ENCODE data around the gene PIP5K1B. TPM values are rescaled to one million over a fixed set of nuclear protein-coding genes. Genes with fewer than 3 reads are reported as not detected.
A peak's percentile ranks its signal among the peaks of the same experiment; 100 is the strongest.

PIP5K1B gene
- total and polyA plus RNA-seq, 7 donors: 10.3 to 72.6 (median 23.5) TPM

DNA sequence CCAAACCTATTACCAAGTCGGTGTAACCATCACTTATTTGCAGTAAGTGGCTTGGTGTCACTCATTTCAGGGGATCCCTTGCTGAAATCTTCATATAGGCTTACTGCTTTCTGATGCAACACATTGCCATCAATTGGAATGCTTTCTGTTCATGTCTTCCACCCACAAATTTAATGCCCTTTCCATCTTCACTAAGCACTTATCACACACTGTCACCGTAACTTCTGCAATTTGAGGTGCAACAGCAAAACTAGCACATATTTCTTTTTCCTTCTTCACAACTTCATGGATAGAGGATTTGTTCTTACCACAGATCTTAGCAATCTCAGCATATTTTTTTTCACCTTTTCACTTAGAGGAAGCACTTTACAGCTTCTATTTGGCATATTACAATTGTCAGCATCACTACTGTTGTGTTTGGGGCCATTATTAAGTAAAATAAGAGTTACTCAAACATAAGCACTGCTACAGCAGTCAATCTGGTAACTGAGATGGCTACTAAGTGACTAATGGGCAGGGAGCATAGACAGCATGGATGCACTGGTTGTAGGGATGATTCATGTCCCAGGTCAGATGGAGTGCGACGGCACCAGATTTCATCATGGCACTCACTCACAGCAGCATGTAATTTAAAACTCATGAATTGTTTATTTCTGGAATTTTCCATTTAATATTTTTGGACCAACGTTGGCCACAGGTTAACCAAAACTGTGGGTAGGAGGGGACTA lies 70.1 kb downstream of the PIP5K1B start:
- TF ChIP-seq POLR2AphosphoS5 (IDR thresholded peaks at IDR 0.05) (no peak), POLR2A (IDR thresholded peaks at IDR 0.05) (no peak), EP300 (IDR thresholded peaks at IDR 0.05) (no peak)
- TF ChIP-seq, protein P1, sequence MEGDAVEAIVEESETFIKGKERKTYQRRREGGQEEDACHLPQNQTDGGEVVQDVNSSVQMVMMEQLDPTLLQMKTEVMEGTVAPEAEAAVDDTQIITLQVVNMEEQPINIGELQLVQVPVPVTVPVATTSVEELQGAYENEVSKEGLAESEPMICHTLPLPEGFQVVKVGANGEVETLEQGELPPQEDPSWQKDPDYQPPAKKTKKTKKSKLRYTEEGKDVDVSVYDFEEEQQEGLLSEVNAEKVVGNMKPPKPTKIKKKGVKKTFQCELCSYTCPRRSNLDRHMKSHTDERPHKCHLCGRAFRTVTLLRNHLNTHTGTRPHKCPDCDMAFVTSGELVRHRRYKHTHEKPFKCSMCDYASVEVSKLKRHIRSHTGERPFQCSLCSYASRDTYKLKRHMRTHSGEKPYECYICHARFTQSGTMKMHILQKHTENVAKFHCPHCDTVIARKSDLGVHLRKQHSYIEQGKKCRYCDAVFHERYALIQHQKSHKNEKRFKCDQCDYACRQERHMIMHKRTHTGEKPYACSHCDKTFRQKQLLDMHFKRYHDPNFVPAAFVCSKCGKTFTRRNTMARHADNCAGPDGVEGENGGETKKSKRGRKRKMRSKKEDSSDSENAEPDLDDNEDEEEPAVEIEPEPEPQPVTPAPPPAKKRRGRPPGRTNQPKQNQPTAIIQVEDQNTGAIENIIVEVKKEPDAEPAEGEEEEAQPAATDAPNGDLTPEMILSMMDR (IDR thresholded peaks at IDR 0.05): no peak
- intact Hi-C loops (cut with DNase I): loop anchor here (5.0 kb wide), 2 partner anchors 193 to 202 kb away; no protein-coding TSS in a partner anchor
- no peak for DNase-seq
- Histone ChIP-seq H3K27me3 (no peaks in the 10 kb centered on the region), H3K27ac (no peak overlapping the region), H3K36me3 (no peaks in the 10 kb centered on the region), H3K4me1 (peaks cover 0 to 9% (median 6%) of the 10 kb centered on the region in 4 donors), H3K9me3 (no peaks in the 10 kb centered on the region), H3K4me3 (no peak overlapping the region)
- 90 to 93% methylated on average over 5 of the region's 5 CpGs for WGBS, 2 donors

DNA sequence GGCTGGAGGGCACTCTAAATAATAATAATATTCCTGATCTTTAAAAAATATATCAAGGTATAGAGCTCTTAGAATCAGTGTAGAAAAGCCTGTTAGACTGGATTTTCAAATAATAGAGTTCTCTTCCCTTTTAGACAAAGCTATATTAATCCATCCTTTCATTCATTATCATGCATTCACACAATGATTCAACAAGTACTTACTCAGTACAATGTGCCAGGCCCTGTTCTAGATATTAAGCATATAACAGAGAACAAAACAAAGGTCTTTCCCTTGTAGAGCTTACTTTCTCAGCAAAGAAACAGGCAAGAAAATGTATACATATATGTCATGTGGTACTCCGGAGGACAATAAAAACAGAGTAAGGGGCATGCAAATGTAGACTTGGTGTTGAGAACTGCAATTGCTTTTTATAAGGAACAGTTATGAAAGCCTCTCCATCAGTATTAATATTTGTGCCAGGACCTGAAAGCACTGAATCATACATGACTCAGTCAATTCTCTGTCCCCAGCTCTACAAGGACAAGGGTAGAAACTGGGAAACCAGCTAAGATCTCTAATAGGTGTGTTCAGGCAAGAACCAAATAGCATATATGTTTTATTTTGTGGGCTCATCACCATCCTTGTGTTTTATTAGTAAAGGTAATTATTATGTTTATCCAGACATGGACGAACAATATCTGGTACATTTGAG lies 72.2 kb downstream of the PIP5K1B start:
- H3K9me3 ChIP-seq: no peaks in the 10 kb centered on the region
- peaks cover 0 to 26% (median 20%) of the 10 kb centered on the region in 4 donors for H3K4me1 ChIP-seq
- WGBS, 2 donors: 83 to 88% methylated on average over 2 of the region's 2 CpGs
- no peaks in the 10 kb centered on the region for H3K27me3 ChIP-seq
- intact Hi-C loops (cut with DNase I): loop anchor here (5.0 kb wide), 2 partner anchors 195 to 200 kb away; no protein-coding TSS in a partner anchor
- no peak for DNase-seq
- no peaks in the 10 kb centered on the region for H3K36me3 ChIP-seq
- TF ChIP-seq POLR2AphosphoS5 (IDR thresholded peaks at IDR 0.05): no peak
- TF ChIP-seq, protein P1 (IDR thresholded peaks at IDR 0.05): no peak
- no peak for TF ChIP-seq POLR2A (IDR thresholded peaks at IDR 0.05)
- no peak for TF ChIP-seq EP300 (IDR thresholded peaks at IDR 0.05)
- no peak overlapping the region for H3K4me3 ChIP-seq
- H3K27ac ChIP-seq: no peak overlapping the region

- Histone ChIP-seq H3K27ac (peak overlapping the region in 1 of 4 donors; percentile 92), H3K27me3 (no peaks in the 10 kb centered on the region), H3K36me3 (no peaks in the 10 kb centered on the region), H3K4me3 (no peak overlapping the region), H3K9me3 (no peaks in the 10 kb centered on the region), H3K4me1 (peaks cover 0 to 40% (median 34%) of the 10 kb centered on the region in 4 donors)
- WGBS, 2 donors: 93 to 94% methylated on average over 5 of the region's 5 CpGs
- DNase-seq: no peak
- TF ChIP-seq POLR2AphosphoS5 (IDR thresholded peaks at IDR 0.05): no peak
- no peak for TF ChIP-seq EP300 (IDR thresholded peaks at IDR 0.05)
- TF ChIP-seq, protein P1 (IDR thresholded peaks at IDR 0.05): no peak
- TF ChIP-seq POLR2A (IDR thresholded peaks at IDR 0.05): no peak
- intact Hi-C loops (cut with DNase I): loop anchor here (5.0 kb wide), 2 partner anchors 196 to 199 kb away; no protein-coding TSS in a partner anchor
Measured at GRCh38 chr9:68778635-68779034, 73.6 kb downstream of the PIP5K1B start.

DNA sequence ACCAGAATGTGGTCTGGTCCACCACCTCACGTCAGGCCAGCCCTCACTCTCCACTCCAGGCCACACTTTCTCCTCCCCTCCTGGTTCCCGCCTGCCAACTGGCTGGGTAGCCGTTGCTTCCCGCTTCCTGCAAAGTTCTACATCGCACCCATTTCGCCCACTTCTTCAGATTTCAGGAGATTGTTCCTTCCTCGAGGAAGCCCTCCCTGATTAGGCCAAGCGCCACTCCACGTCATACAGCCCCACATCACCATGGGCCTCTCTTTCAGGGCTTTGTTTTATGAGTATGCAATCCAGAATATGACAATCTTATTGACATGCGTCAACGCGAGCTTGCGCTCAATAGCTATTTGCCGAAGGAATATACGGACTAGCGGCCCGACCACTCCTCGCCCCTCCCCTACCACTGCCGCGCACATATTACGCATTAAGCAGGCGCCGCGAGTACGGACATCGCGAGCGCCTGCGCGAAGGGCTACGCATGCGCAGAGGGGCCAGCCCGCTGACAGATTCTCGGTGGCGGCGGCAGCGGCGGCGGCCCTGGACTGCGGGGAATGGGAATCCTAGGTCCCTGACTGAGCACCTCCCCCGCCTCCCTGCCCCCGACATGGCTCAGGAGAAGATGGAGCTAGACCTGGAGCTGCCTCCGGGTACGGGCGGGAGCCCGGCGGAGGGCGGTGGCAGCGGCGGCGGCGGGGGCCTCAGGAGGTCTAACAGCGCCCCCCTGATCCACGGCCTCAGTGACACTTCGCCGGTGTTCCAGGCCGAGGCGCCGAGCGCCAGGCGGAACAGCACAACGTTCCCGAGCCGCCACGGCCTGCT lies 74.7 kb downstream of the PIP5K1B start:
- peaks cover 0 to 50% (median 46%) of the 10 kb centered on the region in 4 donors for H3K4me1 ChIP-seq
- peak; percentile 97 for DNase-seq
- H3K27me3 ChIP-seq: no peaks in the 10 kb centered on the region
- 1% methylated on average over 65 of the region's 65 CpGs for WGBS, 2 donors
- TF ChIP-seq, protein P1 (IDR thresholded peaks at IDR 0.05): no peak
- TF ChIP-seq POLR2A (IDR thresholded peaks at IDR 0.05): peak; percentile 79 to 84
- TF ChIP-seq POLR2AphosphoS5 (IDR thresholded peaks at IDR 0.05): peak; percentile 89 to 95 (median 92)
- no peak for TF ChIP-seq EP300 (IDR thresholded peaks at IDR 0.05)
- peak overlapping the region; percentile 91 to 95 (median 93) for H3K27ac ChIP-seq
- H3K4me3 ChIP-seq: peak overlapping the region; percentile 77 to 82 (median 80)
- H3K36me3 ChIP-seq: no peaks in the 10 kb centered on the region
- intact Hi-C loops (cut with DNase I): loop anchor here (2.0 to 5.0 kb wide), 4 partner anchors 75 to 198 kb away; partner anchors contain the start of gene PIP5K1B
- no peaks in the 10 kb centered on the region for H3K9me3 ChIP-seq

Data from sigmoid colon (tissue), 7 donors.